NCI-H2196 (cell line): ENCODE results near the gene KDM2A.
A peak's percentile ranks its signal among the peaks of the same experiment; 100 is the strongest.

ENCODE experiments used
- DNase-seq: peaks from one replicate; lab custom pipeline; 2025; ENCODE audit not compliant: unreplicated experiment; lab: John Stamatoyannopoulos, UW

Gene KDM2A

GRCh38 chr11:67300256-67300755 is 181.2 kb downstream of the KDM2A start:
- no peak for DNase-seq

GRCh38 chr11:67300756-67301312 is 181.8 kb downstream of the KDM2A start:
- no peak for DNase-seq

DNA sequence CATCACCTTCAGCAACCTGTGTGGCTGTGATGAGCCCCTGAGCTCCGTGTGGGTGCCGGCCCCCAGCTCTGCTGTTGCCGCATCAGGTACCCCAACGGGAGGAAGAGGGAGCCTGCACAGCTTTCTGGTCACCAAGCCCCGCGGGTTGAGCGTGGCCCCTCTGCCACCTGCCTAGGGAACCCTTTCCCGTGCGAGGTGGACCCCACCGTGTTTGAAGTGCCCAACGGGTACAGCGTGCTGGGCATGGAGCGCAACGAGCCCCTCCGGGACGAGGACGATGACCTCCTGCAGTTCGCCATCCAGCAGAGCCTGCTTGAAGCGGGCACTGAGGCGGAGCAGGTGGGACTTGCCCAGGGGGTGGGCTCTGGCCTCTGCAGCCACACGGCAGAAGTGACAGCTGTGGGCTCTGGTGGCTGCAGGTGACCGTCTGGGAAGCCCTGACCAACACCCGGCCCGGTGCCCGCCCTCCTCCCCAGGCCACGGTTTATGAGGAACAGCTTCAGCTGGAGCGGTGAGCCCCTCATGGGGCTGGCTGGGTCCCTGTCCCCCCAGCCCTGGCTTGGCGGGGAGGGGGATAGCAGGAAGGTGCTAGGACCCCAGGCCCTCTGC is 182.4 kb downstream of the KDM2A start:
- DNase-seq = no peak

DNA sequence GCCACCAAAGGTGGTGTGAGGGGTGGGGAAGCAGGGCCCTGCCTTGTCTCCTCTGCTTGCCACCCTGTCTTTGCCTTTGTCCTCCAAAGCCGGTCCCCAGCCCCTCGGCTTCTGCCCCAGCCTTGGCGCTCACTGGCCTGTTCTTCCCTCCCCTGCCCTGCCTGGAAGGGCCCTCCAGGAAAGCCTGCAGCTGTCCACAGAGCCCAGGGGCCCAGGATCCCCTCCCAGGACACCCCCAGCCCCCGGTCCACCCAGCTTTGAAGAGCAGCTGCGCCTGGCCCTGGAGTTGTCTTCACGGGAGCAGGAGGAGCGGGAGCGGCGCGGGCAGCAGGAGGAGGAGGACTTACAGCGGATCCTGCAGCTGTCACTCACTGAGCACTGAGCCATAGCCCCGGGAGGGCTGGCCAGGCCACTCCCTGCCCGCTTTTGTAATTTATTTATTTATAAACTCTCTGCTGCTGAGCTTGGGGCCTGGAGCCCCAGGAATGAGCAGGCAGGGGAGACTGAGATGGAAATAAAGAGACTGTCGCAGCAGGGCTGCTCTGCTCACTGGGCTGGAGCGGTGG is 183.0 kb downstream of the KDM2A start:
- DNase-seq = peak; percentile 43

DNA sequence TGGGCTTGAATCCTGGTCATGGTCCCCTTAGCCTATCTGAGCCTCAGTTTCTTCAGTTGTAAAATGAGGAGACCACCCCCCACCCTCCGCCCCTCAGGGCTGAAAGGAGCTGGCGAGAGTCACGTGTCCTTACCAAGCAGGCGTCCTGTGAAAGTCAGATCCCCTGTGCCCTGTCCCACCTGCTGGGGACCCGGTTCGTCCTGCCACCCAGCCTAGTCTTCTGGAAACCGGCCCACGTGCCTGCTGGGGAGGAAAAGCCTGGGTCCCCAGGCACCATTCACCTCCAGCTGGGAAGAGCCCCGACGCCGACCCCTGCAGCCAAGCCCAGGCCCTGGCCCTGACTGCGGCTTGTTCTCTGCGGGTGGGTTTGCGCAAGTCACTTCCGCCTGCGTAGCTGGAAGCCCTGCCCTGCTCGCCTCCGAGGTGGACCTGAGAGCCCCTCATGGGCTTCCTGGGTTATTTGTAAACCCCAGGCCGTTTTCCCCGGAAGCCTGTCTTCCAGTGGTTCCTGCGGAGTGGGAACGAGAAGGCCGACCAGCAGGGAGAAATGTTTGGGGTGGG is 183.6 kb downstream of the KDM2A start:
- no peak for DNase-seq

DNA sequence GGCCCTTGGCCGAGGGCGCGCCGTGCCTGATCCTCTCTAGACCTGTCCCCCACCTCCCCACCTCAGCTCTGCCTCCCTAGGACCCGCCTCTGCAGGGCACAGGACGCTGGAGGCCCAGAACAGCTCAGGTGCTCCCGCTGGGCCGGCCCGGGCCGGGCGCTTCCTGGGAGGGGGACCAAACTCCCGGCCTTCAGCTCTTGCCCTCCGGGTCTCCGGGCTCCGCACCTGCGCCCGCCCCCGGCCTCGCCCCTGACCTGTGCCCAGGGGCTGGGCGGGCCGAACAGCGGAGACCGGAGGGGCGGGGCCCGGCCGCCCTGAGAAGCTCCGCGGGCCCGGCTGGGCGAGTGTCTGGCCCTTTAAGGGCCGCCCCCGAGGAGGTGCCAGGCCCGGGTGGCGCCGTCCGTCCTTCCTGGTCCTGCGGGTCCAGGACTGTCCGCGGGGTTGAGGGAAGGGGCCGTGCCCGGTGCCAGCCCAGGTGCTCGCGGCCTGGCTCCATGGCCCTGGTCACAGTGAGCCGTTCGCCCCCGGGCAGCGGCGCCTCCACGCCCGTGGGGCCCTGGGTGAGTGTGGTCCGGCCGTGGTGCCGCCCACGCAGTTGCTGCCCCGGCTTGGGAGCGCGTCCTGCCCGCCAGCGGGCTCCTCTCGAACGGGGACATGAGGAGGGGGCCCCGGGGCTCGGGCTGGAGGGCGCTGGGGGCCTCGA is 184.2 kb downstream of the KDM2A start, which contains the start of gene SSH3:
SSH3 (plus strand) TSS at position 399 of the 703 bp plus-strand sequence; CDS start at position 495, 96 bp downstream.
- peak; percentile 84 for DNase-seq

- no peak for DNase-seq
Measured at GRCh38 chr11:67303835-67304411, 184.9 kb downstream of the KDM2A start.

GRCh38 chr11:67304511-67305113 is 185.5 kb downstream of the KDM2A start:
- DNase-seq = no peak

- no peak for DNase-seq
Measured at GRCh38 chr11:67306769-67307544, 187.9 kb downstream of the KDM2A start.

GRCh38 chr11:67307545-67308001 is 188.5 kb downstream of the KDM2A start:
- no peak for DNase-seq
